OCI-LY3 (cell line): ENCODE results near the gene GAB1.

Experiments used
- CTCF ChIP-seq: fragments of 200-600, 300-600 bp; sonication (generic); IDR thresholded peaks from 2 replicates; pipeline ENCODE4 v1.5.1; 2014; ENCODE audit warnings: antibody characterized with exemption, low read length, low read depth
- EZH2phosphoT487 ChIP-seq: fragments of 200-600 bp; shearing (Covaris generic); IDR thresholded peaks from 2 replicates; pipeline ENCODE4 v1.6.1; 2018; ENCODE audit warnings: antibody characterized with exemption, mixed run types, low read depth

DNA sequence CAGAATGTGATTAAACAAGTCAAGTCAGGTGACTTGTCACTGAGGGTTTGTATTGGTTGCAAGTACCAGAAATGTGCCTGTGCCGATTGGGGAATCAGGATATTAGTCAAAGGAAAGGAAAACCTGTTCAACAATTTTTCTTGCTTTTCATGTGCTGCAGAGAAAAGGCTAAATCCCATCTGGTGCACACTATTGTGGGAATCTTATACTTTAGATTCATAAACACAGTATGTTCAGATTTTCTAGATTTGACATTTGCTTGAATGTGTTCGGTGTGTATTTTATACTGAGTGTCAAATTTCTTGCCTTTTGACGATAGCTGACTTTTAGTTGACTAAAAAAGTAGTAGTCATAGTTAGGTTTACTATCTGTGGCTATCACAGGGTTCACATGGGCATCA, 37.6 kb downstream of the GAB1 start:
- no peak for TF ChIP-seq CTCF
- TF ChIP-seq EZH2phosphoT487, result no peak
